Glutamatergic neuron (in vitro differentiated cells): ENCODE results near the gene DROSHA. TPM values are rescaled to one million over a fixed set of nuclear protein-coding genes. Genes with fewer than 3 reads are reported as not detected.

Source experiments
- DNase-seq: peaks from one replicate; pipeline ENCODE4 v3.0.0; 2022
- H3K27ac Mint-ChIP-seq: one replicate; pipeline ENCODE4 v1.8.0; 2020; ENCODE audit warnings: mild to moderate bottlenecking, mixed read lengths, inconsistent platforms; ENCODE audit not compliant: unreplicated experiment
- H3K27me3 Mint-ChIP-seq: one replicate; pipeline ENCODE4 v1.8.0; 2020; ENCODE audit warnings: mild to moderate bottlenecking, moderate library complexity, mixed read lengths, inconsistent platforms; ENCODE audit not compliant: unreplicated experiment
- H3K36me3 Mint-ChIP-seq: one replicate; pipeline ENCODE4 v1.8.0; 2020; ENCODE audit warnings: mild to moderate bottlenecking, mixed read lengths, inconsistent platforms; ENCODE audit not compliant: unreplicated experiment
- H3K4me1 Mint-ChIP-seq: one replicate; pipeline ENCODE4 v1.8.0; 2020; ENCODE audit warnings: mild to moderate bottlenecking, low read depth, mixed read lengths, inconsistent platforms; ENCODE audit not compliant: unreplicated experiment
- H3K4me3 Mint-ChIP-seq: one replicate; pipeline ENCODE4 v1.8.0; 2020; ENCODE audit warnings: mild to moderate bottlenecking, mixed read lengths, inconsistent platforms; ENCODE audit not compliant: unreplicated experiment
- H3K9me3 Mint-ChIP-seq: one replicate; pipeline ENCODE4 v1.8.0; 2020; ENCODE audit warnings: mild to moderate bottlenecking, moderate library complexity, mixed read lengths, inconsistent platforms; ENCODE audit not compliant: unreplicated experiment
- total RNA-seq: library from RNA; stranded (reverse); fragmentation: NEBNext Ultra II Directional; extraction: Animal tissue kit (Norgen Biotek cat#: 25700); gene quantifications from one replicate; pipeline ENCODE4 v1.2.1, GENCODE V29; 2021; ENCODE audit not compliant: unreplicated experiment
- TF ChIP-seq, protein P1 (sequence below): fragments of 200-600 bp; sonication (generic); IDR thresholded peaks from one replicate; pipeline ENCODE4 v1.5.0; 2021; ENCODE audit not compliant: partially characterized antibody, unreplicated experiment

DROSHA gene
- total RNA-seq, 1 donor from 2014 or later = 102 TPM

DNA sequence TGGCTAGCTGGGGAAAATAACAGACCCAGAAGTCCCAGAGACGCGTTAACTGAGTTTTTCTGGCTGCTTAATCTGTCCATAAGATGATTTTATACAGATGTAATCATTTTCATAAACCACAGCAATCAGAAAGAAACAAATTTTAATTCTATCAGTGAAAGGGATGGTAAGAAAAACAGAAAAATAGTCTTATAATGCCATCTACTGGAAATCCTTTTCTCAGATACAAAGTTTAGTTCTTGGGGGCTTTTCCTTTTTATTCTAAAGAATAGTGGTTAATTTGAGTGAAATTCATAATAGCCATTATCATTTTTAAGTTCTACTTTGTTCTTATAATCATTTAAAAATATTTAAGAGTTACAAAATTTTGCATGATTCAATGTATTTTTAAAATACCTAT lies 44.4 kb downstream of the DROSHA start:
- Mint-ChIP-seq H3K36me3 (no peaks in the 10 kb centered on the region), H3K4me3 (no peak overlapping the region), H3K9me3 (no peaks in the 10 kb centered on the region), H3K27me3 (no peaks in the 10 kb centered on the region), H3K4me1 (peaks cover 9% of the 10 kb centered on the region), H3K27ac (no peak overlapping the region)
- no peak for DNase-seq
- TF ChIP-seq, protein P1, sequence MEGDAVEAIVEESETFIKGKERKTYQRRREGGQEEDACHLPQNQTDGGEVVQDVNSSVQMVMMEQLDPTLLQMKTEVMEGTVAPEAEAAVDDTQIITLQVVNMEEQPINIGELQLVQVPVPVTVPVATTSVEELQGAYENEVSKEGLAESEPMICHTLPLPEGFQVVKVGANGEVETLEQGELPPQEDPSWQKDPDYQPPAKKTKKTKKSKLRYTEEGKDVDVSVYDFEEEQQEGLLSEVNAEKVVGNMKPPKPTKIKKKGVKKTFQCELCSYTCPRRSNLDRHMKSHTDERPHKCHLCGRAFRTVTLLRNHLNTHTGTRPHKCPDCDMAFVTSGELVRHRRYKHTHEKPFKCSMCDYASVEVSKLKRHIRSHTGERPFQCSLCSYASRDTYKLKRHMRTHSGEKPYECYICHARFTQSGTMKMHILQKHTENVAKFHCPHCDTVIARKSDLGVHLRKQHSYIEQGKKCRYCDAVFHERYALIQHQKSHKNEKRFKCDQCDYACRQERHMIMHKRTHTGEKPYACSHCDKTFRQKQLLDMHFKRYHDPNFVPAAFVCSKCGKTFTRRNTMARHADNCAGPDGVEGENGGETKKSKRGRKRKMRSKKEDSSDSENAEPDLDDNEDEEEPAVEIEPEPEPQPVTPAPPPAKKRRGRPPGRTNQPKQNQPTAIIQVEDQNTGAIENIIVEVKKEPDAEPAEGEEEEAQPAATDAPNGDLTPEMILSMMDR = no peak

DNA sequence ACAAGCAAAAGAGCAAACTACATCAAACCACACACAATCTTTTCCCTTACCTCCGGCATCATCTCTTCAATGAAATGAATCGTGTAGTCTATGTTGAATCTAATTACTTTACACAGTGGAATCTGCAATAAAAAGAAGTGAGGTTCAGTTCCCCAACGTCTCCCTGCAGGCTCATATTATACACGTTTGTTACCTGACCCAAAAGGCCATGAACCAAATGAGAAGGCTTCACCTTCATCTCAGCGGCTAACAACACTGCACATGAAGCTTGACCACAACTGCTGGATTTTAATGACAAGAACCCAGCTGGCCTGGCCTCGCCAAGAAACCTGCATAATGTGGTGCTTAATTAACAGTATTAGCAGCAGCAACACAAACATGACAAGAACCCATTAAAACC lies 45.5 kb downstream of the DROSHA start:
- Mint-ChIP-seq H3K4me1 (peaks cover 9% of the 10 kb centered on the region), H3K36me3 (no peaks in the 10 kb centered on the region), H3K27ac (no peak overlapping the region), H3K9me3 (no peaks in the 10 kb centered on the region), H3K27me3 (no peaks in the 10 kb centered on the region), H3K4me3 (no peak overlapping the region)
- TF ChIP-seq, protein P1 = no peak
- DNase-seq = no peak

DNA sequence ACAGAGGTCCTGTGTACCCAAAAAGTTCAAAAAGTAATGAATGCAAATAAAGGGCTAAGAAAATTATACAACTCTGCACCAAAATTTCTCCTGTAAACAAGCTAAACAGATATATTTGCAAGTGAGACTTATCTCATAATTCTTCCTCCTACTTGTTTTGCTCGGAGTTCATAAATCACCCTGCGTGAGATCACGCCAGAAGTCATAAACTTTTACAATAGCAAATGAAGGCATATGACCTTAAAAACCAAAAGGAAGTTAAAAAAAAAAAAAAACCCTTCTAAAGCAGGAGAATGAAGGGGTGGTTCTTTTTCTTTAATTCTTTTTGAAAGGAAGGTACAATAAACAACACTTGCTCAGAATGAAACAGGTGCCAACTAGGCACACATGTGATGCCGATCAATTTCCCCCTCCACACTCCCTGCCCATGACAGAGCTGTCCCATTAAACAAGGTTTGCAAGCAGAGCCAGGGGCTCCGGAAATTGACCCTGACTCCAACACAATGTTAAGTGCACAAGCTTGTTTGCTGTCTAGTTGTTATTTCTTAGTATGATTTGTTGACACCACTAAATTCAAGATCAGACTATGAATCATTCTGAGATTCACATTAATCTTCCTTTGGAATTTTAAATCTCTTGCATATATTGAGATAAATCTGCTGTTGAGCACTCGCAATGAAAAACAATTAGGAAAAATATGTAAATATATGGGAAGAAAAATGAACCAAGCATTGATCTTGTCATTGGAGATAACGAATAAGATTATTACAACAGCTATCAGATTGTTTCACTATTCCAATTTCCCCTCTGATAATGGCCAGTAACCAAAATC lies 46.3 kb downstream of the DROSHA start:
- Mint-ChIP-seq H3K4me3 (no peak overlapping the region), H3K9me3 (no peaks in the 10 kb centered on the region), H3K4me1 (peaks cover 9% of the 10 kb centered on the region), H3K27ac (no peak overlapping the region), H3K36me3 (no peaks in the 10 kb centered on the region), H3K27me3 (no peaks in the 10 kb centered on the region)
- DNase-seq = no peak
- TF ChIP-seq, protein P1 = no peak

DNA sequence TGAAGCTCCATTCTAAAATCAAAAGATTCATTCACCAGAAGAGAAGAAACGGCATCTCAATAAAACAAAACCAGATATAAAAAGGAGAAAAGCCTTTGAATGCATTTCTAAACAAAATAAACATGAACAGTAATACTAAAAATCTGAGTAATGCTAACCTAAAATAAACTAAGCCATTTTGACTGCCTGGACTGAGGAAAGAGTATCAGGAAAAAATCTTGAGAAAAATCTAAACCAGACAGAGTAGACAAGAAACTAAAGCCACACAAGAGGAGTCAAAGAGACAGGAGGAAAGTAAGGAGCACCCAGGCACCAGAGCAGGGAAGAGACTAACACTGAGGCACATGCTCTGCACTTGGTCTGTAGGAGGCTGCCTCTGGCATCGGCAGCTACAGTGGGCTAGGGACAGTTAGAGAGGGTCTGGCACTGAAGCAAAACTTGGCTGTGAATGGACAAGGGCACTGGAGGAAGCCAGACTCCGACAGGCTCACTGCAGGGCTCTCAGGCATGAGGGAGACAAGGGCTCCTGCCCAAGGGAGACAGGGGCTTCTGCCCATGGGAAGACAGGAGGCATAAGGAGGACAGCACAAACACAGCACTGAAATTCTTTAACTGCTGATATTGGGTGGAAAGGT lies 50.2 kb downstream of the DROSHA start:
- Mint-ChIP-seq H3K27ac (peak overlapping the region; percentile 2), H3K4me1 (peaks cover 9% of the 10 kb centered on the region), H3K4me3 (no peak overlapping the region), H3K9me3 (no peaks in the 10 kb centered on the region), H3K27me3 (no peaks in the 10 kb centered on the region), H3K36me3 (no peaks in the 10 kb centered on the region)
- TF ChIP-seq, protein P1 = no peak
- no peak for DNase-seq

DNA sequence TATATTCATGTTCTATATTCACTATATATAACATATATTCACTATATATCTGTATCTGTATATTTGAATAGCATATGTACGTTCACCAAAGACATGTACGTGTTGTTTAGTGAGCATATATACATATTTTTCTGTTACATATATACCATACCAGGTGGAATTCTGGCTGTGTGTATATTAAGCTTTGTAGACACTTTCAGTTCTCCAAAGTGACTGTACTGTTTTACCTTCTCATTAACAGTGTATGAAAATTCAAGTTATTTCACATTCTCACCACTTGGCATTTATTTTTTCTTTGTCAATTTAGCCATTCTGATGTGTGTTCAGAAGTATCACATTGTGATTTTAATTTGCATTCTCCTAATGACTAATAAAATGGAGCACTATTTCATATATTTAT lies 52.2 kb downstream of the DROSHA start:
- no peak overlapping the region for H3K27ac Mint-ChIP-seq
- no peaks in the 10 kb centered on the region for H3K9me3 Mint-ChIP-seq
- H3K27me3 Mint-ChIP-seq = no peaks in the 10 kb centered on the region
- no peak for DNase-seq
- H3K4me1 Mint-ChIP-seq = peaks cover 1% of the 10 kb centered on the region
- H3K4me3 Mint-ChIP-seq = no peak overlapping the region
- TF ChIP-seq, protein P1 = no peak
- no peaks in the 10 kb centered on the region for H3K36me3 Mint-ChIP-seq
